GM12892 (cell line): Measurements from ENCODE around the gene SNX24.

ENCODE experiments used
- DNase-seq: peaks from one replicate; pipeline ENCODE4 v3.0.0; 2011; ENCODE audit not compliant: insufficient read length
- FAIRE-seq: peaks from 2 replicates; lab custom pipeline; 2011; peaks lifted over from hg19 to GRCh38; lab: Jason Lieb, UNC
- POLR2A ChIP-seq: IDR thresholded peaks from 2 replicates; pipeline ENCODE4 v1.6.1; 2011; ENCODE audit warnings: low read depth, low read length, control low read depth
- POLR2AphosphoS5 ChIP-seq: IDR thresholded peaks from 2 replicates; pipeline ENCODE4 v1.6.1; 2011; ENCODE audit warnings: low read depth, low read length, control low read depth
- TAF1 ChIP-seq: IDR thresholded peaks from 2 replicates; pipeline ENCODE4 v1.6.1; 2011; ENCODE audit warnings: low read depth, mild to moderate bottlenecking, control low read depth, low read length, borderline replicate concordance

SNX24 gene

GRCh38 chr5:122929001-122929400 lies 83.6 kb downstream of the SNX24 start:
- TF ChIP-seq TAF1 (no peak), POLR2AphosphoS5 (no peak)
- no peak for FAIRE-seq
- DNase-seq, result no peak

GRCh38 chr5:122929980-122930379 lies 84.6 kb downstream of the SNX24 start:
- DNase-seq, result no peak
- FAIRE-seq, result no peak
- no peak for TF ChIP-seq POLR2AphosphoS5
- no peak for TF ChIP-seq TAF1
- TF ChIP-seq POLR2A, result no peak

GRCh38 chr5:122933956-122934355 lies 88.5 kb downstream of the SNX24 start:
- FAIRE-seq (no peak), DNase-seq (no peak)
- no peak for TF ChIP-seq POLR2AphosphoS5
- TF ChIP-seq TAF1, result no peak
- TF ChIP-seq POLR2A, result no peak

GRCh38 chr5:122936088-122936487 lies 90.7 kb downstream of the SNX24 start:
- DNase-seq (no peak), FAIRE-seq (no peak)
- TF ChIP-seq TAF1, result no peak
- TF ChIP-seq POLR2AphosphoS5, result no peak
- TF ChIP-seq POLR2A, result no peak

- DNase-seq (no peak), FAIRE-seq (no peak)
- TF ChIP-seq POLR2A, result no peak
- TF ChIP-seq POLR2AphosphoS5, result no peak
- no peak for TF ChIP-seq TAF1
Measured at GRCh38 chr5:122937914-122938313, 92.5 kb downstream of the SNX24 start.

- no peak for TF ChIP-seq POLR2AphosphoS5
- TF ChIP-seq TAF1, result no peak
- TF ChIP-seq POLR2A, result no peak
- no peak for DNase-seq
- no peak for FAIRE-seq
Measured at GRCh38 chr5:122940890-122941289, 95.5 kb downstream of the SNX24 start.

GRCh38 chr5:122941737-122942136 lies 96.3 kb downstream of the SNX24 start:
- no peak for TF ChIP-seq POLR2A
- TF ChIP-seq POLR2AphosphoS5, result no peak
- TF ChIP-seq TAF1, result no peak
- DNase-seq, result no peak
- FAIRE-seq, result no peak

GRCh38 chr5:122942164-122942914 lies 96.9 kb downstream of the SNX24 start:
- no peak for DNase-seq
- no peak for TF ChIP-seq TAF1
- no peak for TF ChIP-seq POLR2A
- TF ChIP-seq POLR2AphosphoS5, result no peak
- peak; percentile 44 for FAIRE-seq

GRCh38 chr5:122943050-122943698 lies 97.8 kb downstream of the SNX24 start:
- DNase-seq (no peak), FAIRE-seq (no peak)
- no peak for TF ChIP-seq POLR2AphosphoS5
- no peak for TF ChIP-seq TAF1
- no peak for TF ChIP-seq POLR2A

- no peak for TF ChIP-seq POLR2AphosphoS5
- no peak for TF ChIP-seq TAF1
- FAIRE-seq (no peak), DNase-seq (no peak)
Measured at GRCh38 chr5:122944051-122944450, 98.6 kb downstream of the SNX24 start.

GRCh38 chr5:122947372-122947771 lies 102.0 kb downstream of the SNX24 start:
- DNase-seq (no peak), FAIRE-seq (no peak)
- TF ChIP-seq TAF1, result no peak
- TF ChIP-seq POLR2A, result no peak
- no peak for TF ChIP-seq POLR2AphosphoS5

- TF ChIP-seq POLR2AphosphoS5, result no peak
- no peak for TF ChIP-seq POLR2A
- no peak for TF ChIP-seq TAF1
- FAIRE-seq, result no peak
- no peak for DNase-seq
Measured at GRCh38 chr5:122947772-122948171, 102.4 kb downstream of the SNX24 start.
